Dendritic cell treated with granulocyte-macrophage colony-stimulating factor and Interleukin-4, amounts not matched to agents 40 ng/mL and 50 ng/mL, for 4 days (primary cell): ENCODE results near the gene PHGDH.

Source experiments
- H3K27ac Mint-ChIP-seq: one replicate; pipeline ENCODE4 v1.8.0; 2022; ENCODE audit warnings: mild to moderate bottlenecking, mixed read lengths
- H3K27me3 Mint-ChIP-seq: one replicate; pipeline ENCODE4 v1.8.0; 2022; ENCODE audit warnings: mild to moderate bottlenecking, mixed read lengths
- H3K36me3 Mint-ChIP-seq: one replicate; pipeline ENCODE4 v1.8.0; 2022; ENCODE audit warnings: low read depth, mixed read lengths
- H3K4me1 Mint-ChIP-seq: one replicate; pipeline ENCODE4 v1.8.0; 2022; ENCODE audit warnings: low read depth, mixed read lengths
- H3K4me3 Mint-ChIP-seq: one replicate; pipeline ENCODE4 v1.8.0; 2022; ENCODE audit warnings: mild to moderate bottlenecking, moderate library complexity, mixed read lengths
- H3K9me3 Mint-ChIP-seq: one replicate; pipeline ENCODE4 v1.8.0; 2022; ENCODE audit warnings: mixed read lengths
- intact Hi-C: fragments of 100-400 bp; cut with micrococcal nuclease; formaldehyde crosslinking; loops from one replicate; pipeline ENCODE4 v1.15.0; 2022

The PHGDH gene

GRCh38 chr1:119742677-119743076 is 30.9 kb downstream of the PHGDH start:
- H3K4me3 Mint-ChIP-seq, result no peak overlapping the region
- H3K27me3 Mint-ChIP-seq, result no peaks in the 10 kb centered on the region
- no peaks in the 10 kb centered on the region for H3K36me3 Mint-ChIP-seq
- intact Hi-C loops, result no loop called here
- H3K27ac Mint-ChIP-seq, result no peak overlapping the region
- no peaks in the 10 kb centered on the region for H3K9me3 Mint-ChIP-seq
- H3K4me1 Mint-ChIP-seq, result peaks cover 10% of the 10 kb centered on the region

- Mint-ChIP-seq H3K27ac (no peak overlapping the region), H3K27me3 (no peaks in the 10 kb centered on the region), H3K4me1 (peaks cover 16% of the 10 kb centered on the region), H3K9me3 (no peaks in the 10 kb centered on the region), H3K4me3 (no peak overlapping the region), H3K36me3 (no peaks in the 10 kb centered on the region)
- intact Hi-C loops, result no loop called here
Observed at GRCh38 chr1:119743308-119743707, 31.6 kb downstream of the PHGDH start.

GRCh38 chr1:119743776-119744597 is 32.3 kb downstream of the PHGDH start:
- Mint-ChIP-seq H3K27ac (no peak overlapping the region), H3K4me1 (peaks cover 16% of the 10 kb centered on the region), H3K9me3 (no peaks in the 10 kb centered on the region), H3K27me3 (no peaks in the 10 kb centered on the region), H3K36me3 (no peaks in the 10 kb centered on the region), H3K4me3 (no peak overlapping the region)
- intact Hi-C loops, result loop anchor here (1.0 to 2.0 kb wide), 2 partner anchors 43 to 65 kb away; no protein-coding TSS in a partner anchor

GRCh38 chr1:119744598-119744942 is 32.8 kb downstream of the PHGDH start:
- Mint-ChIP-seq H3K36me3 (no peaks in the 10 kb centered on the region), H3K27me3 (peaks cover 5% of the 10 kb centered on the region), H3K4me3 (no peak overlapping the region), H3K4me1 (peaks cover 16% of the 10 kb centered on the region), H3K27ac (no peak overlapping the region), H3K9me3 (no peaks in the 10 kb centered on the region)
- intact Hi-C loops, result loop anchor here (1.0 to 2.0 kb wide), 2 partner anchors 43 to 64 kb away; no protein-coding TSS in a partner anchor

- H3K4me3 Mint-ChIP-seq, result no peak overlapping the region
- H3K27ac Mint-ChIP-seq, result no peak overlapping the region
- H3K36me3 Mint-ChIP-seq, result no peaks in the 10 kb centered on the region
- peaks cover 9% of the 10 kb centered on the region for H3K27me3 Mint-ChIP-seq
- peaks cover 16% of the 10 kb centered on the region for H3K4me1 Mint-ChIP-seq
- intact Hi-C loops, result loop anchor here (2.0 kb wide), 1 partner anchor 64 kb away; no protein-coding TSS in a partner anchor
- H3K9me3 Mint-ChIP-seq, result no peaks in the 10 kb centered on the region
Observed at GRCh38 chr1:119745034-119745433, 33.3 kb downstream of the PHGDH start.

- H3K36me3 Mint-ChIP-seq, result no peaks in the 10 kb centered on the region
- H3K27me3 Mint-ChIP-seq, result peaks cover 9% of the 10 kb centered on the region
- intact Hi-C loops, result no loop called here
- no peak overlapping the region for H3K27ac Mint-ChIP-seq
- no peaks in the 10 kb centered on the region for H3K9me3 Mint-ChIP-seq
- no peak overlapping the region for H3K4me3 Mint-ChIP-seq
- peaks cover 16% of the 10 kb centered on the region for H3K4me1 Mint-ChIP-seq
Observed at GRCh38 chr1:119747451-119747850, 35.7 kb downstream of the PHGDH start.

GRCh38 chr1:119748040-119748439 is 36.3 kb downstream of the PHGDH start:
- no peaks in the 10 kb centered on the region for H3K36me3 Mint-ChIP-seq
- no peaks in the 10 kb centered on the region for H3K9me3 Mint-ChIP-seq
- intact Hi-C loops, result no loop called here
- H3K4me1 Mint-ChIP-seq, result peaks cover 16% of the 10 kb centered on the region
- peaks cover 9% of the 10 kb centered on the region for H3K27me3 Mint-ChIP-seq
- H3K4me3 Mint-ChIP-seq, result no peak overlapping the region
- no peak overlapping the region for H3K27ac Mint-ChIP-seq

- Mint-ChIP-seq H3K4me3 (no peak overlapping the region), H3K9me3 (no peaks in the 10 kb centered on the region), H3K4me1 (peaks cover 7% of the 10 kb centered on the region), H3K27me3 (peaks cover 9% of the 10 kb centered on the region), H3K36me3 (no peaks in the 10 kb centered on the region), H3K27ac (no peak overlapping the region)
- intact Hi-C loops, result no loop called here
Observed at GRCh38 chr1:119752592-119752991, 40.9 kb downstream of the PHGDH start.

- Mint-ChIP-seq H3K27me3 (no peaks in the 10 kb centered on the region), H3K9me3 (no peaks in the 10 kb centered on the region), H3K4me1 (no peaks in the 10 kb centered on the region), H3K4me3 (no peak overlapping the region), H3K36me3 (no peaks in the 10 kb centered on the region), H3K27ac (no peak overlapping the region)
- intact Hi-C loops, result no loop called here
Observed at GRCh38 chr1:119758584-119758983, 46.9 kb downstream of the PHGDH start.

GRCh38 chr1:119762409-119762808 is 50.7 kb downstream of the PHGDH start:
- intact Hi-C loops, result no loop called here
- no peaks in the 10 kb centered on the region for H3K36me3 Mint-ChIP-seq
- H3K27ac Mint-ChIP-seq, result no peak overlapping the region
- H3K4me1 Mint-ChIP-seq, result no peaks in the 10 kb centered on the region
- H3K27me3 Mint-ChIP-seq, result peaks cover 2% of the 10 kb centered on the region
- H3K4me3 Mint-ChIP-seq, result no peak overlapping the region
- no peaks in the 10 kb centered on the region for H3K9me3 Mint-ChIP-seq

- Mint-ChIP-seq H3K4me1 (no peaks in the 10 kb centered on the region), H3K9me3 (no peaks in the 10 kb centered on the region), H3K27me3 (peaks cover 2% of the 10 kb centered on the region), H3K36me3 (no peaks in the 10 kb centered on the region), H3K4me3 (no peak overlapping the region), H3K27ac (no peak overlapping the region)
- intact Hi-C loops, result no loop called here
Observed at GRCh38 chr1:119762953-119763352, 51.2 kb downstream of the PHGDH start.

- H3K36me3 Mint-ChIP-seq, result no peaks in the 10 kb centered on the region
- H3K4me3 Mint-ChIP-seq, result no peak overlapping the region
- H3K27me3 Mint-ChIP-seq, result peaks cover 2% of the 10 kb centered on the region
- intact Hi-C loops, result no loop called here
- no peaks in the 10 kb centered on the region for H3K9me3 Mint-ChIP-seq
- no peak overlapping the region for H3K27ac Mint-ChIP-seq
- no peaks in the 10 kb centered on the region for H3K4me1 Mint-ChIP-seq
Observed at GRCh38 chr1:119764220-119764619, 52.5 kb downstream of the PHGDH start.

- no peak overlapping the region for H3K27ac Mint-ChIP-seq
- H3K4me1 Mint-ChIP-seq, result no peaks in the 10 kb centered on the region
- H3K4me3 Mint-ChIP-seq, result no peak overlapping the region
- peaks cover 2% of the 10 kb centered on the region for H3K27me3 Mint-ChIP-seq
- H3K9me3 Mint-ChIP-seq, result no peaks in the 10 kb centered on the region
- H3K36me3 Mint-ChIP-seq, result no peaks in the 10 kb centered on the region
- intact Hi-C loops, result no loop called here
Observed at GRCh38 chr1:119766374-119766794, 54.6 kb downstream of the PHGDH start.

- H3K27me3 Mint-ChIP-seq, result peaks cover 2% of the 10 kb centered on the region
- intact Hi-C loops, result no loop called here
- H3K27ac Mint-ChIP-seq, result no peak overlapping the region
- H3K36me3 Mint-ChIP-seq, result no peaks in the 10 kb centered on the region
- H3K9me3 Mint-ChIP-seq, result no peaks in the 10 kb centered on the region
- no peak overlapping the region for H3K4me3 Mint-ChIP-seq
- no peaks in the 10 kb centered on the region for H3K4me1 Mint-ChIP-seq
Observed at GRCh38 chr1:119767486-119767885, 55.8 kb downstream of the PHGDH start.

GRCh38 chr1:119768778-119769177 is 57.0 kb downstream of the PHGDH start, which contains the start of gene HMGCS2:
Gene HMGCS2, minus strand, starts transcription at chr1:119768905. Its CDS starts 61 bp downstream, at chr1:119768844.
- Mint-ChIP-seq H3K4me1 (no peaks in the 10 kb centered on the region), H3K27me3 (peaks cover 2% of the 10 kb centered on the region), H3K27ac (no peak within 1 kb of the TSS), H3K36me3 (no peaks in the 10 kb centered on the region), H3K9me3 (no peaks in the 10 kb centered on the region), H3K4me3 (no peak within 1 kb of the TSS)
- intact Hi-C loops, result no loop called here
